ENCODE results near the gene SRPK1. TPM values are rescaled to one million over a fixed set of nuclear protein-coding genes. Genes with fewer than 3 reads are reported as not detected.

The SRPK1 gene
- total and polyA plus RNA-seq, 2 of the 8 experiments (the other 6 are each of a cell fraction or from before 2014, with no cell fraction given), result 25.7 to 116 TPM

GRCh38 chr6:35900448-35900847 lies 20.4 kb downstream of the SRPK1 start:
- H3K27me3 ChIP-seq (replicated peaks in 1 of 4; ENCODE audit: control insufficient read depth in 3 of 4, extremely low read depth in 1 of 4, insufficient read depth in 3 of 4, low read length in 3 of 4), result no peaks in the 10 kb centered on the region
- ChIA-PET POLR2A (ENCODE audit: partially characterized antibody) (interaction anchor here (1.0 to 1.5 kb wide), 2 partner anchors 12 to 21 kb away, joined by 3 read pairs; partner anchors contain the start of gene SRPK1), CTCF (ENCODE audit: partially characterized antibody) (interaction anchor here (1.2 to 1.3 kb wide), 2 partner anchors 28 to 55 kb away, joined by 3 read pairs; no protein-coding TSS in a partner anchor)
- H3K4me3 ChIP-seq (ENCODE audit: extremely low read depth in 1 of 4, insufficient read depth in 2 of 4, low read depth in 3 of 4, low read length in 4 of 4), result no peak overlapping the region
- H3K14ac ChIP-seq (ENCODE audit: insufficient read length), result no peak overlapping the region
- no peak overlapping the region for H2BK20ac ChIP-seq (ENCODE audit: low read length)
- H4K20me1 ChIP-seq (replicated peaks in 1 of 2; ENCODE audit: control insufficient read depth in 1 of 2, insufficient read depth in 2 of 2, low read length in 2 of 2), result peaks cover 12 to 13% of the 10 kb centered on the region in 2 experiments
- H3K36me3 ChIP-seq (ENCODE audit: control insufficient read depth in 2 of 4, insufficient read depth in 4 of 4, low read length in 3 of 4), result peaks cover 0 to 3% (median 0%) of the 10 kb centered on the region in 4 experiments; a peak in 1 of 8 replicates
- 88 to 100% methylated on average over 2 to 4 of the region's 4 CpGs for WGBS, 2 experiments (ENCODE audit: extremely low coverage in 1 of 2, insufficient coverage in 1 of 2, insufficient read length in 1 of 2, insufficient replicate concordance in 2 of 2, low coverage in 1 of 2, low lambda C conversion rate in 2 of 2, missing lambda C conversion rate in 1 of 2)
- no peak overlapping the region for H2AFZ ChIP-seq (ENCODE audit: low read length)
- no peak overlapping the region for H3K23ac ChIP-seq (ENCODE audit: insufficient read length)
- H3K79me1 ChIP-seq (ENCODE audit: low read depth, low read length), result peaks cover 4% of the 10 kb centered on the region
- no peak overlapping the region for H2AK5ac ChIP-seq (ENCODE audit: low read depth, low read length)
- no peak for TF ChIP-seq CTBP2 (IDR thresholded peaks at IDR 0.05; ENCODE audit: borderline replicate concordance, insufficient read depth, insufficient read length, low read length)
- TF ChIP-seq SP1 (IDR thresholded peaks at IDR 0.05; ENCODE audit: low read depth, low read length), result no peak
- TF ChIP-seq BCL11A (IDR thresholded peaks at IDR 0.05; ENCODE audit: low read depth in 2 of 2, low read length in 2 of 2), result no peak
- TF ChIP-seq TEAD4 (IDR thresholded peaks at IDR 0.05; ENCODE audit: low read depth, low read length), result no peak
- no peak for TF ChIP-seq NRF1 (IDR thresholded peaks at IDR 0.05; ENCODE audit: low read depth, low read length)
- no peak for TF ChIP-seq NANOG (IDR thresholded peaks at IDR 0.05; ENCODE audit: insufficient read depth, low read depth, low read length, poor library complexity, severe bottlenecking)
- no peak for TF ChIP-seq YY1 (IDR thresholded peaks at IDR 0.05; ENCODE audit: low read depth, low read length)
- no peak for TF ChIP-seq MAFK (IDR thresholded peaks at IDR 0.05; ENCODE audit: low read depth, low read length)
- TF ChIP-seq RFX5 (IDR thresholded peaks at IDR 0.05; ENCODE audit: borderline replicate concordance, low read depth, low read length), result no peak
- no peak for TF ChIP-seq BRCA1 (IDR thresholded peaks at IDR 0.05; ENCODE audit: low read depth, low read length)
- no peak for TF ChIP-seq ATF3 (IDR thresholded peaks at IDR 0.05; ENCODE audit: insufficient read depth, low read depth, low read length)
- TF ChIP-seq CHD2 (IDR thresholded peaks at IDR 0.05; ENCODE audit: low read length), result no peak
- TF ChIP-seq KDM5A (IDR thresholded peaks at IDR 0.05; ENCODE audit: low read length), result no peak
- no peak for TF ChIP-seq ASH2L (IDR thresholded peaks at IDR 0.05; ENCODE audit: low read length)
- FAIRE-seq (no peak), DNase-seq (ENCODE audit: low read depth in 1 of 2, low spot score in 2 of 2) (no peak)
- no peak overlapping the region for H3K56ac ChIP-seq (replicated peaks; ENCODE audit: insufficient read length, low read depth, low read length)
- H4K91ac ChIP-seq (replicated peaks; ENCODE audit: insufficient read length, low read length), result no peak overlapping the region
- no peak overlapping the region for H3K4me2 ChIP-seq (ENCODE audit: insufficient read depth in 1 of 2, low read depth in 2 of 2, low read length in 2 of 2)
- no peak overlapping the region for H2BK15ac ChIP-seq (ENCODE audit: low read length)
- H2BK120ac ChIP-seq (replicated peaks; ENCODE audit: low read depth, low read length), result no peak overlapping the region
- H3K23me2 ChIP-seq (ENCODE audit: low read depth, low read length), result no peaks in the 10 kb centered on the region
- H4K8ac ChIP-seq (ENCODE audit: extremely low read depth, insufficient read depth, low read length), result no peak overlapping the region
- peaks cover 0 to 4% (median 3%) of the 10 kb centered on the region in 4 experiments; a peak in 2 of 7 replicates for H3K4me1 ChIP-seq (replicated peaks in 1 of 4; ENCODE audit: control insufficient read depth in 3 of 4, insufficient read depth in 4 of 4, low read length in 3 of 4)
- peaks cover 6 to 94% of the 10 kb centered on the region in 2 experiments for H3K79me2 ChIP-seq (ENCODE audit: control insufficient read depth in 1 of 2, insufficient read depth in 2 of 2, low read length in 2 of 2)
- H3K27ac ChIP-seq (ENCODE audit: low read depth, low read length), result no peak overlapping the region
- no peak overlapping the region for H3K18ac ChIP-seq (ENCODE audit: extremely low read depth, low read length)
- H3K9ac ChIP-seq (replicated peaks in 1 of 4; ENCODE audit: extremely low read depth in 1 of 4, low read depth in 3 of 4, low read length in 3 of 4), result no peak overlapping the region
- H4K5ac ChIP-seq (ENCODE audit: insufficient read length, low read depth, low read length), result no peak overlapping the region
- H2BK12ac ChIP-seq (ENCODE audit: low read depth, low read length), result no peak overlapping the region
- H2BK5ac ChIP-seq (ENCODE audit: low read depth, low read length), result no peak overlapping the region
- no peaks in the 10 kb centered on the region for H3K9me3 ChIP-seq (ENCODE audit: insufficient read depth in 2 of 2, low read depth in 1 of 2, low read length in 1 of 2)
- H3K4ac ChIP-seq (replicated peaks; ENCODE audit: insufficient read length, low read depth, low read length), result no peak overlapping the region
